GM23338 (cell line): ENCODE data around the gene YTHDF1. TPM values are rescaled to one million over a fixed set of nuclear protein-coding genes. Genes with fewer than 3 reads are reported as not detected.

Experiments used
- ATAC-seq: fragments of 200-7000 bp; cut with Tn5 transposase; 3 replicates; pipeline ENCODE4 v1.9.1; 2020
- DNase-seq: peaks from one replicate; pipeline ENCODE4 v3.0.0-alpha.2; 2015; ENCODE audit warnings: low spot score
- H2AFZ ChIP-seq: fragments of 200-600 bp; sonication (generic); 2 replicates; pipeline ENCODE4 v1.8.0; 2016; ENCODE audit warnings: antibody characterized with exemption, mild to moderate bottlenecking, moderate library complexity
- H3F3A ChIP-seq: fragments of 200-600 bp; sonication (generic); replicated peaks from 2 replicates; pipeline ENCODE4 v1.8.0; 2017; ENCODE audit warnings: antibody characterized with exemption, mixed run types, low read depth
- H3K27ac ChIP-seq: fragments of 200-600 bp; sonication (generic); 2 replicates; pipeline ENCODE4 v1.6.1; 2016; ENCODE audit warnings: low read depth
- H3K27me3 ChIP-seq: fragments of 200-600 bp; sonication (generic); 2 replicates; pipeline ENCODE4 v1.8.0; 2016; ENCODE audit warnings: mild to moderate bottlenecking, mixed run types, moderate library complexity; ENCODE audit not compliant: insufficient read depth
- H3K36me3 ChIP-seq: fragments of 200-600 bp; sonication (generic); 2 replicates; pipeline ENCODE4 v1.8.0; 2016; ENCODE audit warnings: mild to moderate bottlenecking; ENCODE audit not compliant: insufficient read depth
- H3K4me1 ChIP-seq: fragments of 200-600 bp; sonication (generic); 2 replicates; pipeline ENCODE4 v1.8.0; 2016; ENCODE audit warnings: mild to moderate bottlenecking, moderate library complexity; ENCODE audit not compliant: insufficient read depth
- H3K4me2 ChIP-seq: fragments of 200-600 bp; sonication (generic); 2 replicates; pipeline ENCODE4 v1.7.1; 2017; ENCODE audit warnings: mixed run types
- H3K4me3 ChIP-seq: fragments of 200-600 bp; sonication (generic); 2 replicates; pipeline ENCODE4 v1.6.1; 2016; ENCODE audit warnings: mixed run types
- H3K79me2 ChIP-seq: fragments of 200-600 bp; sonication (generic); replicated peaks from 2 replicates; pipeline ENCODE4 v1.8.0; 2017; ENCODE audit warnings: mild to moderate bottlenecking; ENCODE audit not compliant: insufficient read depth
- H3K9me2 ChIP-seq: fragments of 200-600 bp; sonication (generic); 2 replicates; pipeline ENCODE4 v1.8.0; 2017; ENCODE audit not compliant: insufficient read depth
- H4K20me1 ChIP-seq: fragments of 200-600 bp; sonication (generic); replicated peaks from 2 replicates; pipeline ENCODE4 v1.8.0; 2017; ENCODE audit warnings: mild to moderate bottlenecking; ENCODE audit not compliant: insufficient read depth
- H3K27ac Mint-ChIP-seq: 2 replicates; pipeline ENCODE4 v1.8.0; 2020; ENCODE audit warnings: inconsistent platforms, mild to moderate bottlenecking, moderate library complexity, mixed read lengths
- H3K27me3 Mint-ChIP-seq: 3 replicates; pipeline ENCODE4 v1.8.0; 2022; ENCODE audit warnings: low read depth, mild to moderate bottlenecking, moderate library complexity, mixed read lengths, inconsistent platforms; ENCODE audit not compliant: insufficient read depth, poor library complexity
- H3K36me3 Mint-ChIP-seq: 3 replicates; pipeline ENCODE4 v1.8.0; 2021; ENCODE audit warnings: low read depth, mild to moderate bottlenecking, inconsistent platforms, moderate library complexity, mixed read lengths
- H3K4me1 Mint-ChIP-seq: 3 replicates; pipeline ENCODE4 v1.8.0; 2020; ENCODE audit warnings: mild to moderate bottlenecking, inconsistent platforms, mixed read lengths
- H3K4me3 Mint-ChIP-seq: 3 replicates; pipeline ENCODE4 v1.8.0; 2021; ENCODE audit warnings: moderate library complexity, mild to moderate bottlenecking, inconsistent platforms, mixed read lengths
- H3K9me3 Mint-ChIP-seq: 3 replicates; pipeline ENCODE4 v1.8.0; 2020; ENCODE audit warnings: moderate library complexity, mild to moderate bottlenecking, inconsistent platforms, mixed read lengths
- CREB1 ChIP-seq: fragments of 250-450 bp; sonication (Bioruptor Pico); IDR thresholded peaks from 2 replicates; pipeline ENCODE4 v1.5.0; 2020; ENCODE audit warnings: low read depth, mild to moderate bottlenecking, moderate library complexity
- EZH2 ChIP-seq: fragments of 200-600 bp; sonication (generic); IDR thresholded peaks from one replicate; pipeline ENCODE4 v1.8.0; 2017; ENCODE audit warnings: antibody characterized with exemption, mild to moderate bottlenecking, low read depth; ENCODE audit not compliant: unreplicated experiment
- NANOG ChIP-seq: IDR thresholded peaks from 2 replicates; pipeline ENCODE4 v1.6.1; 2016; ENCODE audit warnings: antibody characterized with exemption, borderline replicate concordance
- POLR2AphosphoS5 ChIP-seq: IDR thresholded peaks from 2 replicates; pipeline ENCODE4 v1.6.1; 2016; ENCODE audit warnings: antibody characterized with exemption, low read depth
- REST ChIP-seq: IDR thresholded peaks from one replicate; pipeline ENCODE4 v1.6.1; 2018; ENCODE audit warnings: antibody characterized with exemption; ENCODE audit not compliant: unreplicated experiment
- ZNF114 ChIP-seq: fragments of 250-450 bp; sonication (Bioruptor Pico); IDR thresholded peaks from 2 replicates; pipeline ENCODE4 v1.5.0; 2020; ENCODE audit warnings: mild to moderate bottlenecking, moderate library complexity
- ZNF331 ChIP-seq: fragments of 250-450 bp; sonication (Bioruptor Pico); IDR thresholded peaks from 2 replicates; pipeline ENCODE4 v1.5.0; 2020; ENCODE audit warnings: low read depth, mild to moderate bottlenecking, moderate library complexity
- polyA plus RNA-seq: library from polyadenylated mRNA; unstranded; fragments of >200 nt; fragmentation: Nextera tagmentation; extraction: Ambion mirVana; gene quantifications from 2 replicates; pipeline ENCODE4 v1.2.1, GENCODE V29; 2016
- total RNA-seq: library from RNA; depleted of rRNA; stranded (reverse); fragments of >200 nt; shearing (Covaris generic); gene quantifications from 2 replicates; pipeline ENCODE4 v1.2.3, GENCODE V29; 2014
- TF ChIP-seq, protein P1 (sequence below), 2 experiments: fragments of 200-600 bp in 1 of 2; sonication (generic) in 1 of 2; conservative IDR thresholded peaks; 2 replicates each; pipeline versions ENCODE4 v1.5.1 to v1.6.1; 2016 to 2017; ENCODE audit warnings: antibody characterized with exemption in 2 of 2, low read depth in 2 of 2, mild to moderate bottlenecking in 2 of 2, moderate library complexity in 1 of 2
- TF ChIP-seq, protein P2 (sequence below): fragments of 250-450 bp; sonication (Bioruptor Pico); IDR thresholded peaks from 2 replicates; pipeline ENCODE4 v1.5.0; 2020; ENCODE audit warnings: mild to moderate bottlenecking, moderate library complexity

The YTHDF1 gene
- total and polyA plus RNA-seq, 2 experiments from 2014 or later, result 30.9 to 64.3 TPM

DNA sequence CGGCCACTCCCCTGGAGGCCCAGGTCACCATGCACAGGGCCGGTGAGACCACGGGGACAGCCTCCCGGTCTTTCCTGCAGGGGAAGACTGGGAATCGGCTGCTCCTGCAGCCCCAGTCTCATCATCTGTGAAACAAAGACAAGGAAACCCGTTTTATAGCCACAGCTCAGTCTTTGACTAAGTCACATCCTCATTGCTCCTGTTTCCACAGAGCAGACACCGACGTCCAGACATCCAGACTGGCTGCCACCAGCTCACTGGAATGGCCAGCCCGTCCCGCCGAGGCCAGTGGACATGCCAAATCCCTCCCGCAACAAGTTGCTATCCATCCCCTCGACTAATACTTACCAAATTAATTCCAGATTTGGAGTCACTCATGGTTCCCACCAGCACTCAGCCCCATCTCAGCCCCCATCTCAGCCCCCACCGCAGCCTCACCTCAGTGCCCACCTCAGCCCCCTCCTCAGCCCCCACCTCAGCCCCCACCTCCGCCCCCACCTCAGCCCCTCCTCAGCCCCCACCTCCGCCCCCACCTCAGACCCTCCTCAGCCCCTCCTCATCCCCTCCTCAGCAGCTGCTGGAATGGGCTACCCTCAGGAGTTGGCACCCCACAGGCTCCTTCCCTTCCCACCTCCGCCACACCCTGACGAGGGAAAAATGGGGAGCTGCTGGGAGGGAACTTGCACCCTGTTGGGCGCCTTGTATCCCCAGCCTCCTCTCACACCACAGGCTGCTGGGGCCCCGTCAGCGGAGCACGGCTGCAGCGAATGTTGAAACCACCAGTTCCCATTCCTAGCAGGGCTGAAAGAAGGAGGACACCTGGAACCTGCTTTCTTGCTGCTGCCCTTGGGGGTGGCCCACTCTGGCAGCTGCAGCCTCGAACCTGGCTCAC lies 48.7 kb downstream of the YTHDF1 start:
- Histone ChIP-seq H3K4me3 (0 out of 2 replicates have a peak overlapping the region, but pooled peaks have one; percentile 35), H3K27ac (no peak overlapping the region), H2AFZ (no peak overlapping the region; the same call in 1 of the 2 replicates), H3K4me2 (peak overlapping the region; percentile 70; the same call in 1 of the 2 replicates), H3K79me2 (no peaks in the 10 kb centered on the region), H3K27me3 (no peaks in the 10 kb centered on the region), H4K20me1 (no peaks in the 10 kb centered on the region), H3K4me1 (no peaks in the 10 kb centered on the region), H3F3A (peaks cover 3% of the 10 kb centered on the region; the same call in 1 of the 2 replicates), H3K9me2 (no peaks in the 10 kb centered on the region), H3K36me3 (no peaks in the 10 kb centered on the region)
- TF ChIP-seq NANOG (no peak), POLR2AphosphoS5 (no peak), CREB1 (CRISPR knock-in tag) (no peak), ZNF331 (CRISPR knock-in tag) (no peak), EZH2 (no peak), REST (no peak), ZNF114 (CRISPR knock-in tag) (no peak)
- TF ChIP-seq, protein P1, sequence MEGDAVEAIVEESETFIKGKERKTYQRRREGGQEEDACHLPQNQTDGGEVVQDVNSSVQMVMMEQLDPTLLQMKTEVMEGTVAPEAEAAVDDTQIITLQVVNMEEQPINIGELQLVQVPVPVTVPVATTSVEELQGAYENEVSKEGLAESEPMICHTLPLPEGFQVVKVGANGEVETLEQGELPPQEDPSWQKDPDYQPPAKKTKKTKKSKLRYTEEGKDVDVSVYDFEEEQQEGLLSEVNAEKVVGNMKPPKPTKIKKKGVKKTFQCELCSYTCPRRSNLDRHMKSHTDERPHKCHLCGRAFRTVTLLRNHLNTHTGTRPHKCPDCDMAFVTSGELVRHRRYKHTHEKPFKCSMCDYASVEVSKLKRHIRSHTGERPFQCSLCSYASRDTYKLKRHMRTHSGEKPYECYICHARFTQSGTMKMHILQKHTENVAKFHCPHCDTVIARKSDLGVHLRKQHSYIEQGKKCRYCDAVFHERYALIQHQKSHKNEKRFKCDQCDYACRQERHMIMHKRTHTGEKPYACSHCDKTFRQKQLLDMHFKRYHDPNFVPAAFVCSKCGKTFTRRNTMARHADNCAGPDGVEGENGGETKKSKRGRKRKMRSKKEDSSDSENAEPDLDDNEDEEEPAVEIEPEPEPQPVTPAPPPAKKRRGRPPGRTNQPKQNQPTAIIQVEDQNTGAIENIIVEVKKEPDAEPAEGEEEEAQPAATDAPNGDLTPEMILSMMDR (conservative IDR thresholded peaks at IDR 0.05; ENCODE audit: low read depth in 2 of 2), result no peak
- TF ChIP-seq, protein P2, sequence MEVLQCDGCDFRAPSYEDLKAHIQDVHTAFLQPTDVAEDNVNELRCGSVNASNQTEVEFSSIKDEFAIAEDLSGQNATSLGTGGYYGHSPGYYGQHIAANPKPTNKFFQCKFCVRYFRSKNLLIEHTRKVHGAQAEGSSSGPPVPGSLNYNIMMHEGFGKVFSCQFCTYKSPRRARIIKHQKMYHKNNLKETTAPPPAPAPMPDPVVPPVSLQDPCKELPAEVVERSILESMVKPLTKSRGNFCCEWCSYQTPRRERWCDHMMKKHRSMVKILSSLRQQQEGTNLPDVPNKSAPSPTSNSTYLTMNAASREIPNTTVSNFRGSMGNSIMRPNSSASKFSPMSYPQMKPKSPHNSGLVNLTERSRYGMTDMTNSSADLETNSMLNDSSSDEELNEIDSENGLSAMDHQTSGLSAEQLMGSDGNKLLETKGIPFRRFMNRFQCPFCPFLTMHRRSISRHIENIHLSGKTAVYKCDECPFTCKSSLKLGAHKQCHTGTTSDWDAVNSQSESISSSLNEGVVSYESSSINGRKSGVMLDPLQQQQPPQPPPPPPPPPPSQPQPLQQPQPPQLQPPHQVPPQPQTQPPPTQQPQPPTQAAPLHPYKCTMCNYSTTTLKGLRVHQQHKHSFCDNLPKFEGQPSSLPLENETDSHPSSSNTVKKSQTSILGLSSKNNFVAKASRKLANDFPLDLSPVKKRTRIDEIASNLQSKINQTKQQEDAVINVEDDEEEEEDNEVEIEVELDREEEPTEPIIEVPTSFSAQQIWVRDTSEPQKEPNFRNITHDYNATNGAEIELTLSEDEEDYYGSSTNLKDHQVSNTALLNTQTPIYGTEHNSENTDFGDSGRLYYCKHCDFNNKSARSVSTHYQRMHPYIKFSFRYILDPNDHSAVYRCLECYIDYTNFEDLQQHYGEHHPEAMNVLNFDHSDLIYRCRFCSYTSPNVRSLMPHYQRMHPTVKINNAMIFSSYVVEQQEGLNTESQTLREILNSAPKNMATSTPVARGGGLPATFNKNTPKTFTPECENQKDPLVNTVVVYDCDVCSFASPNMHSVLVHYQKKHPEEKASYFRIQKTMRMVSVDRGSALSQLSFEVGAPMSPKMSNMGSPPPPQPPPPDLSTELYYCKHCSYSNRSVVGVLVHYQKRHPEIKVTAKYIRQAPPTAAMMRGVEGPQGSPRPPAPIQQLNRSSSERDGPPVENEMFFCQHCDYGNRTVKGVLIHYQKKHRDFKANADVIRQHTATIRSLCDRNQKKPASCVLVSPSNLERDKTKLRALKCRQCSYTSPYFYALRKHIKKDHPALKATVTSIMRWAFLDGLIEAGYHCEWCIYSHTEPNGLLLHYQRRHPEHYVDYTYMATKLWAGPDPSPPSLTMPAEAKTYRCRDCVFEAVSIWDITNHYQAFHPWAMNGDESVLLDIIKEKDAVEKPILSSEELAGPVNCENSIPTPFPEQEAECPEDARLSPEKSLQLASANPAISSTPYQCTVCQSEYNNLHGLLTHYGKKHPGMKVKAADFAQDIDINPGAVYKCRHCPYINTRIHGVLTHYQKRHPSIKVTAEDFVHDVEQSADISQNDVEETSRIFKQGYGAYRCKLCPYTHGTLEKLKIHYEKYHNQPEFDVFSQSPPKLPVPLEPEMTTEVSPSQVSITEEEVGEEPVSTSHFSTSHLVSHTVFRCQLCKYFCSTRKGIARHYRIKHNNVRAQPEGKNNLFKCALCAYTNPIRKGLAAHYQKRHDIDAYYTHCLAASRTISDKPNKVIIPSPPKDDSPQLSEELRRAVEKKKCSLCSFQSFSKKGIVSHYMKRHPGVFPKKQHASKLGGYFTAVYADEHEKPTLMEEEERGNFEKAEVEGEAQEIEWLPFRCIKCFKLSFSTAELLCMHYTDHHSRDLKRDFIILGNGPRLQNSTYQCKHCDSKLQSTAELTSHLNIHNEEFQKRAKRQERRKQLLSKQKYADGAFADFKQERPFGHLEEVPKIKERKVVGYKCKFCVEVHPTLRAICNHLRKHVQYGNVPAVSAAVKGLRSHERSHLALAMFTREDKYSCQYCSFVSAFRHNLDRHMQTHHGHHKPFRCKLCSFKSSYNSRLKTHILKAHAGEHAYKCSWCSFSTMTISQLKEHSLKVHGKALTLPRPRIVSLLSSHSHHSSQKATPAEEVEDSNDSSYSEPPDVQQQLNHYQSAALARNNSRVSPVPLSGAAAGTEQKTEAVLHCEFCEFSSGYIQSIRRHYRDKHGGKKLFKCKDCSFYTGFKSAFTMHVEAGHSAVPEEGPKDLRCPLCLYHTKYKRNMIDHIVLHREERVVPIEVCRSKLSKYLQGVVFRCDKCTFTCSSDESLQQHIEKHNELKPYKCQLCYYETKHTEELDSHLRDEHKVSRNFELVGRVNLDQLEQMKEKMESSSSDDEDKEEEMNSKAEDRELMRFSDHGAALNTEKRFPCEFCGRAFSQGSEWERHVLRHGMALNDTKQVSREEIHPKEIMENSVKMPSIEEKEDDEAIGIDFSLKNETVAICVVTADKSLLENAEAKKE (CRISPR knock-in tag), result no peak
- peaks cover 4% of the 10 kb centered on the region for H3K36me3 Mint-ChIP-seq
- DNase-seq, result peak; percentile 62
- peaks cover 8% of the 10 kb centered on the region for H3K4me1 Mint-ChIP-seq
- H3K9me3 Mint-ChIP-seq, result peaks cover 9% of the 10 kb centered on the region; the same call in 2 of the 3 replicates
- no peak overlapping the region for H3K27ac Mint-ChIP-seq
- peak; percentile 53 for ATAC-seq
- no peak overlapping the region for H3K4me3 Mint-ChIP-seq
- peaks cover 21% of the 10 kb centered on the region for H3K27me3 Mint-ChIP-seq
